Measurements from ENCODE around the gene LARGE1. TPM values are rescaled to one million over a fixed set of nuclear protein-coding genes. Genes with fewer than 3 reads are reported as not detected.

Gene LARGE1
- total and polyA plus RNA-seq, 2 of the 13 experiments (the other 11 are each of a cell fraction or from before 2014, with no cell fraction given), result 8.4 to 11.0 TPM

GRCh38 chr22:33920927-33921524 lies 750 bp upstream of the LARGE1 start (continued):
- no peak for TF ChIP-seq ZNF75D (CRISPR knock-in tag; IDR thresholded peaks at IDR 0.05; ENCODE audit: borderline replicate concordance)
- no peak for TF ChIP-seq GTF2F1 (IDR thresholded peaks at IDR 0.05; ENCODE audit: low read length)
- TF ChIP-seq ZMYM4 (CRISPR knock-in tag; IDR thresholded peaks at IDR 0.05), result peak; percentile 59; the same call in 1 of the 2 replicates
- peak in 1 of 2 experiments; percentile 20; a peak in 3 of 4 replicates for TF ChIP-seq HMGXB4 (CRISPR knock-in tag; IDR thresholded peaks at IDR 0.05; ENCODE audit: borderline replicate concordance in 1 of 2, low read depth in 1 of 2)
- TF ChIP-seq ZNF253 (CRISPR knock-in tag; IDR thresholded peaks at IDR 0.05; ENCODE audit: borderline replicate concordance), result no peak
- TF ChIP-seq RFXAP (CRISPR knock-in tag; IDR thresholded peaks at IDR 0.05; ENCODE audit: borderline replicate concordance), result peak; percentile 40; the same call in 1 of the 2 replicates
- TF ChIP-seq NFKB2 (CRISPR knock-in tag; IDR thresholded peaks at IDR 0.05; ENCODE audit: borderline replicate concordance), result peak; percentile 69; the same call in 1 of the 2 replicates
- TF ChIP-seq ZNF263 (CRISPR knock-in tag; IDR thresholded peaks at IDR 0.05), result no peak
- TF ChIP-seq ARID2 (CRISPR knock-in tag; IDR thresholded peaks at IDR 0.05; ENCODE audit: borderline replicate concordance), result no peak
- peak; percentile 41 for TF ChIP-seq SALL1 (CRISPR knock-in tag; IDR thresholded peaks at IDR 0.05)
- TF ChIP-seq KAT8 (CRISPR knock-in tag; IDR thresholded peaks at IDR 0.05), result peak; percentile 40; the same call in 1 of the 2 replicates
- TF ChIP-seq EEA1 (CRISPR knock-in tag; IDR thresholded peaks at IDR 0.05; ENCODE audit: borderline replicate concordance), result no peak
- TF ChIP-seq RXRA (CRISPR knock-in tag; IDR thresholded peaks at IDR 0.05), result no peak
- no peak for TF ChIP-seq IRF9 (CRISPR knock-in tag; IDR thresholded peaks at IDR 0.05; ENCODE audit: borderline replicate concordance)
- 0 out of 2 replicates have a peak, but pooled peaks have one; percentile 7 for TF ChIP-seq TFAP4 (IDR thresholded peaks at IDR 0.05; ENCODE audit: borderline replicate concordance, low read depth)
- TF ChIP-seq NBN (conservative IDR thresholded peaks at IDR 0.05), result no peak
- no peak for TF ChIP-seq ZNF766 (CRISPR knock-in tag; IDR thresholded peaks at IDR 0.05; ENCODE audit: borderline replicate concordance)
- TF ChIP-seq SP2 (CRISPR knock-in tag; IDR thresholded peaks at IDR 0.05), result no peak
- peak; percentile 76 for TF ChIP-seq KDM2A (CRISPR knock-in tag; IDR thresholded peaks at IDR 0.05; ENCODE audit: borderline replicate concordance, low read depth)
- TF ChIP-seq RBFOX2 (IDR thresholded peaks at IDR 0.05; ENCODE audit: low read depth, low read length), result peak; percentile 60
- TF ChIP-seq ZNF350 (CRISPR knock-in tag; IDR thresholded peaks at IDR 0.05; ENCODE audit: borderline replicate concordance, low read depth), result no peak; the same call in 1 of the 2 replicates
- no peak for TF ChIP-seq ZNF230 (CRISPR knock-in tag; IDR thresholded peaks at IDR 0.05)
- no peak for TF ChIP-seq ZBTB7B (CRISPR knock-in tag; IDR thresholded peaks at IDR 0.05)
- TF ChIP-seq ZNF720 (CRISPR knock-in tag; IDR thresholded peaks at IDR 0.05), result no peak
- 0 out of 2 replicates have a peak, but pooled peaks have one; percentile 34 for TF ChIP-seq ZNF543 (CRISPR knock-in tag; IDR thresholded peaks at IDR 0.05)
- peak; percentile 73; the same call in 1 of the 2 replicates for TF ChIP-seq SIN3A (IDR thresholded peaks at IDR 0.05; ENCODE audit: borderline replicate concordance, low read depth, low read length)
- TF ChIP-seq ELF3 (CRISPR knock-in tag; IDR thresholded peaks at IDR 0.05), result peak; percentile 40; the same call in 1 of the 2 replicates
- TF ChIP-seq AHR (CRISPR knock-in tag; IDR thresholded peaks at IDR 0.05), result no peak
- TF ChIP-seq HOXD1 (CRISPR knock-in tag; IDR thresholded peaks at IDR 0.05), result no peak
